Choroid plexus epithelial cell (primary cell): ENCODE data around the gene STRIP2.

Experiments
- DNase-seq: peaks from one replicate; pipeline ENCODE4 v3.0.0-alpha.2; 2010; ENCODE audit warnings: low read depth
- H3K4me3 ChIP-seq: 2 replicates; pipeline ENCODE4 v1.5.1; 2011; ENCODE audit warnings: low read depth, mild to moderate bottlenecking, control low read depth, low read length, moderate library complexity
- TF ChIP-seq, protein P1 (sequence below): conservative IDR thresholded peaks from 2 replicates; pipeline ENCODE4 v1.5.1; 2011; ENCODE audit warnings: low read depth, mild to moderate bottlenecking, control low read depth, inconsistent platforms, low read length, moderate library complexity

STRIP2 gene

DNA sequence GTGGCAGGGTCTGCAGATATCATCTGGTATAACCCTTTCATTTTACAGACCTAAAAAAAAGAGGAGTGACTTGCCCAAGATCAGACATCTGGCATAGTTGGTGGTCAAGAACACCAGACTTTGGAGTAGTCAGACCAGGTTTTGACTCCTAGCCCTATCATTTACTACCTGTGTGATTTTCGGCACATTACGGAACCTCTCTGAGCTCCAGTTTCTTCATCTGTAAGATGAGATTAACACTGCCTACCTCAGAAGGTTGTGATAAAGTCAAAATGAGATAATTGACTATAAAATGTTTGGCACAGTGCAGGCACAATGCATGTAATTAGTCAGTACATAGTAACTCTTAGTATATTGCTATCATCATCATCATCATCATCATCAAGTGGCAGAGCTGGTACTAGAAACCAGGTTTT is 1.2 kb downstream of the STRIP2 start:
- no peak for DNase-seq
- TF ChIP-seq, protein P1, sequence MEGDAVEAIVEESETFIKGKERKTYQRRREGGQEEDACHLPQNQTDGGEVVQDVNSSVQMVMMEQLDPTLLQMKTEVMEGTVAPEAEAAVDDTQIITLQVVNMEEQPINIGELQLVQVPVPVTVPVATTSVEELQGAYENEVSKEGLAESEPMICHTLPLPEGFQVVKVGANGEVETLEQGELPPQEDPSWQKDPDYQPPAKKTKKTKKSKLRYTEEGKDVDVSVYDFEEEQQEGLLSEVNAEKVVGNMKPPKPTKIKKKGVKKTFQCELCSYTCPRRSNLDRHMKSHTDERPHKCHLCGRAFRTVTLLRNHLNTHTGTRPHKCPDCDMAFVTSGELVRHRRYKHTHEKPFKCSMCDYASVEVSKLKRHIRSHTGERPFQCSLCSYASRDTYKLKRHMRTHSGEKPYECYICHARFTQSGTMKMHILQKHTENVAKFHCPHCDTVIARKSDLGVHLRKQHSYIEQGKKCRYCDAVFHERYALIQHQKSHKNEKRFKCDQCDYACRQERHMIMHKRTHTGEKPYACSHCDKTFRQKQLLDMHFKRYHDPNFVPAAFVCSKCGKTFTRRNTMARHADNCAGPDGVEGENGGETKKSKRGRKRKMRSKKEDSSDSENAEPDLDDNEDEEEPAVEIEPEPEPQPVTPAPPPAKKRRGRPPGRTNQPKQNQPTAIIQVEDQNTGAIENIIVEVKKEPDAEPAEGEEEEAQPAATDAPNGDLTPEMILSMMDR = no peak
- H3K4me3 ChIP-seq = peak overlapping the region; percentile 87

DNA sequence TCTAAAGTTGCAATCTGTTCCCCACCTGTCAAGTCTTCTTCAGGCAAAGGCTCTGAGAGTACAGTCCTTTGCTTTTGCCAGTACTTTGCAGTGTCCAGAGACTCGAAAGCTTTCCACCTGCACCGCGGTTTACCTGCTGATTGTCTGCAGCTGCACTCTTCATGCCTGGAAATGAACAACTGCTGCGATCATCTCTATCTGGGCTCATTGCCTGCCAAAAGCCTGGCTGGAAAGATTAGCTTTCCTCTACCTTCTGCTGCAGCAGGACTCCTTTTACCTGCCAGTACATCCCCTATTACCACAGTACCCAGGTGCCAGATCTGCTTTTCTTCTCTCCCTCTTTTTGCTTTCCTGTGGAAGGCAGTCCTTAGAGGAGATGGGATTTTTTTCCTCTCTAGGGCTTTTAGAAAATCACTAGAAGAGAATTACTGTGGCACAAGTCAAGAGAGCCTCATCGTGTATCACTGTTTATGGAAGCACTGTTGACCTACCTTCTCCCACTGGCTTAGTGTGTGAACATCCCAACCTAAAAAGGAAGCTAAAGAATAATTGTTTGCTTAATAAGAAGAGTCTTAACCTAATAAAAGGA is 2.2 kb downstream of the STRIP2 start:
- TF ChIP-seq, protein P1 = no peak
- no peak for DNase-seq
- no peak overlapping the region for H3K4me3 ChIP-seq

DNA sequence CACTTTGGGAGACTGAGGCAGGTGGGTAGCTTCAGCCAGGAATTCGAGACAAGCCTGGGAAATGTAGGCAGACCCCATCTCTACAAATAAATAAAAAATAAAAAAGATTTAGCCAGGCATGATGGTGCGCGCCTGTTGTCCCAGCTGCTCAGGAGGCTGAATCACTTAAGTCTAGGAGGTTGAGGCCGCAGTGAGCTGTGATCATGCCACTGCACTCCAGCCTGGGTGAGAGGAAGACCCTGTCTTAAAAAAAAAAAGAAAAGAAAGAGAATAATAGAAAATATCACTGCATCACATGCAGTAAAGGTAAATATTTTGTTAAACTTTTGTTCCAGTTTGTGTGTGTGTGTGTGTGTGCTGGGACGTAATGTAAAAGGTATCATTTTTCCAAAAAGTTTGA is 3.0 kb downstream of the STRIP2 start:
- TF ChIP-seq, protein P1 = no peak
- no peak overlapping the region for H3K4me3 ChIP-seq
- DNase-seq = no peak

DNA sequence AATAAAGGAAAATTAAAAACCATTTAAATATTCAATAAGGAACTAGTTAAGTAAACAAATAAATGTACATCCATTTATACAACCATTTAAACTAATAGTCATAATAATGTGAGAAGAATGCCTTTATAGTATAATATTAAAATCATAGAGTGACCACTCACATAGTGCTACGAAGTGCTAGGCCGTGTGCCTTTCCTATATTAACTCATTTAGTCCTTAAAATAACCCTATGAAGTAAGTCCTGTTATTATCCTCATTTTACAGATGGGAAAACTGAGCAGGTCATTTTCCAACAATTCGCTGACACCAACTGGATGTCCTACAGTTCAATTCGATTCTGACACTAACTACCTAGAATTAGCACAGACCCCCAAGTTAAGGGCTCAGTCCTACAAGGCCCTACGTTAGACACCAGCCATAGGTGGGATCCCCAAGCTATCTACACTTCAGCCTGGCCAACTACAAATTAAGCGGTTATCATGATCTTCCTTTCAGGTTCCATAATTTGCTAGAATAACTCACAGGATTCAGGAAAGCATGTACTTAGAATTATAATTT is 4.1 kb downstream of the STRIP2 start:
- TF ChIP-seq, protein P1 = no peak
- DNase-seq = no peak
- H3K4me3 ChIP-seq = no peak overlapping the region

DNA sequence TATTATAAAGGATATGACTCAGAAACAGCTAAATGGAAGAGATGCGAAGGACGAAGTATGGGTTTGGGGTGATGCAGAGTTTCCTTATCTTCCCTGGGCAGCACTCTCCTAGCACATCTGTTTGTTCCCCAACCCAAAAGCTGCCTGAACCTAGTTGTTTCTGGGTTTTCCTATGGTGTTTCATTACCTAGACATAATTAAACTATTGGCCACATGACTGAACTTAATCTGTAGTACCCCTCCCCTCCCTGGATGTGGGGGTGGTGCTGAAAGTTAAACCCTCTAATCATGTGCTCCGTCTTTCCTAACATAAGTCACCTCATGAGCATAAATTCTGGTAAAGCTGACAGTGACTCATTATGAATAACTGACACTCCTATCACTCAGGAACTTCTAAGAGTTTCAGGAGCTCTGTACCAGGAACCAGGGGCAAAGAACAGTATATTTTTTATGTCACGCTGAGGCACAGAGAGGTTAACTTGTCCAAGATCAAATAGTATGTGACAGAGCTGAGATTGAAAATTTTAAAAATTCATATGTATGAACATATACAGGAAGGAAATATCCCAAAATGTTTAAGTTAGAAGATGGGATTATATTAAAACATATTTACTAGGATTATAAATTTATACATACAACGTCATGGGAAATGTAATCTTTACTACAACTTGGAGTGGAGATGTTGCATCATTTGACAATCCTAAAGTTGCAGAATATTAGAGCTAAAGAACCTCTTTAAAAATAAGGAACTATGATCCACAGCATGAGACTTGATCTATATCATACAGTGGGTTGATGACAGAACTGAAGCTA is 4.8 kb downstream of the STRIP2 start:
- H3K4me3 ChIP-seq = no peak overlapping the region
- peak; percentile 86 for DNase-seq
- TF ChIP-seq, protein P1 = no peak

DNA sequence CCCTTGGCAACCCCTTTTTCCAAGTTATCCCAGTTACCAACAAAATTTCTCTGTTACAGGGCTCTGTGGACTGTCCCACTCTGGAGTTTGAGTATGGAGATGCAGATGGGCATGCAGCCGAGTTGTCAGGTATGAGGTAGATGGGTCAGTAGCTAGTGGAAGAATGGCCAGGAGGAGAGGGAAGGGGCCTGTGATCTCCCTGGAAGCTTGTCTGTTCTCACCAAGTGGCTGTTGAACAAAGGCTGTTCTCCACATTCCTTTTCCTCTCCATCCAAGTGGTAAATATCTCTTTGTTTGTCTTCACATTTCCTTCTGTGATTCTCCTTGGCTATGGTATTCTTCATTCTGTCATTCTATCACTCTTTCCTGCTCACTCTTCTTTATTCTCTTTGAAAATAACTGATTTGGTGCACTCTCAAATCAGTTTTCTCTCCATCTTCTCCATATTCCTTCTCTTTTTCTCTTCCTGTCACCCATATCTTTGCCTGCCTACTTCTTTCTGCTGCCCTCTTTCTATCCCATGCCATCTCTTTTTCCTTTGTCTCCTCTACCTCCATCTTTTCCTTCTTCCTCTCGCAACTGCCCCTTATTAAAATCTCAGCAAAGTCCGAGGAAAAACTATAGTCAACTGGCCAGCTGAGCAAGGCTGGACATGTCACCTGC is 5.9 kb downstream of the STRIP2 start:
- H3K4me3 ChIP-seq = no peak overlapping the region
- TF ChIP-seq, protein P1 = no peak
- no peak for DNase-seq
